NT2/D1 (cell line): Measurements from ENCODE around the gene N4BP3.
"Not testable (repeated sequence)": the region's sequence is repeated elsewhere in the genome, so short reads cannot be mapped to it uniquely, and the experiment has no call there.

Source experiments
- DNase-seq: peaks from one replicate; pipeline ENCODE4 v3.0.0-alpha.2; 2011; ENCODE audit warnings: low read depth, low spot score
- H3K27me3 ChIP-seq: 2 replicates; pipeline ENCODE4 v1.6.0; 2011; ENCODE audit warnings: mild to moderate bottlenecking; ENCODE audit not compliant: insufficient read length, insufficient read depth
- H3K36me3 ChIP-seq: 2 replicates; pipeline ENCODE4 v1.6.1; 2011; ENCODE audit warnings: mild to moderate bottlenecking, low read length, mixed read lengths; ENCODE audit not compliant: insufficient read depth, insufficient read length
- H3K4me1 ChIP-seq: 2 replicates; pipeline ENCODE4 v1.5.1; 2011; ENCODE audit not compliant: insufficient read depth, insufficient read length
- H3K4me3 ChIP-seq: 2 replicates; pipeline ENCODE4 v1.5.1; 2011; ENCODE audit warnings: low read depth; ENCODE audit not compliant: insufficient read length
- H3K9ac ChIP-seq: 2 replicates; pipeline ENCODE4 v1.6.0; 2011; ENCODE audit warnings: low read depth; ENCODE audit not compliant: insufficient read length
- H3K9me3 ChIP-seq: 2 replicates; pipeline ENCODE4 v1.5.1; 2011; ENCODE audit warnings: mild to moderate bottlenecking, low read length; ENCODE audit not compliant: insufficient read depth
- SUZ12 ChIP-seq: IDR thresholded peaks from 2 replicates; pipeline ENCODE4 v1.6.1; 2011; ENCODE audit not compliant: insufficient read length, insufficient read depth; ENCODE audit errors: extremely low read depth
- YY1 ChIP-seq: IDR thresholded peaks from 2 replicates; pipeline ENCODE4 v1.6.1; 2011; ENCODE audit not compliant: insufficient read length, insufficient read depth
- ZNF274 ChIP-seq: IDR thresholded peaks from 2 replicates; pipeline ENCODE4 v1.6.1; 2011; ENCODE audit warnings: mild to moderate bottlenecking, low read depth, low read length

The N4BP3 gene

GRCh38 chr5:178086266-178086665 is 27.1 kb upstream of the N4BP3 start:
- no peak for DNase-seq
- Histone ChIP-seq H3K36me3 (no peaks in the 10 kb centered on the region), H3K9ac (no peak overlapping the region), H3K4me1 (peaks cover 5% of the 10 kb centered on the region), H3K9me3 (no peaks in the 10 kb centered on the region), H3K27me3 (no peaks in the 10 kb centered on the region), H3K4me3 (no peak overlapping the region)
- TF ChIP-seq ZNF274, result no peak
- TF ChIP-seq YY1, result no peak
- TF ChIP-seq SUZ12, result no peak

- not testable (repeated sequence) for H3K9ac ChIP-seq, H3K4me1 ChIP-seq, H3K9me3 ChIP-seq, H3K4me3 ChIP-seq, H3K27me3 ChIP-seq, H3K36me3 ChIP-seq, DNase-seq
Measured at GRCh38 chr5:178087199-178087598, 26.1 kb upstream of the N4BP3 start.

DNA sequence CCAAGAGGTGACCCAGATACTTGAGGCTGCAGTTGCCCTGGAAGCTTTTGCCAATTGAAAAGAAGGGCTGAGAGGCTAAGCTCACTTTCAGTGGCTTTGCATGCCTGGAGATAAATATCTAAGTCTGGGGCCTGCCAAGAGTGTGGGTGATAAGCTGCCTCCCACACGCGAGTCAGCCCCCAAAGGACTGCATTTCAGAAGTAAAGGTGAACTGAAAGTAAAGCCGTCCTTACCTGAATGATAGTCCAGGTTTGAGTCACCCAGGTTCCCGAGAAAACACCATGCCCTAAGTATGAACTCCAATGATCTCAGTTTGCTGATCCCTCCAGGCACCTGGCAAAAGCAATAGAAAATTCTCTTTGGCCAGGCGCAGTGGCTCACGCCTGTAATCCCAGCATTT is 22.5 kb upstream of the N4BP3 start:
- Histone ChIP-seq H3K36me3 (no peaks in the 10 kb centered on the region), H3K4me1 (no peaks in the 10 kb centered on the region), H3K27me3 (no peaks in the 10 kb centered on the region), H3K4me3 (no peak overlapping the region), H3K9me3 (no peaks in the 10 kb centered on the region), H3K9ac (no peak overlapping the region)
- DNase-seq, result no peak
- TF ChIP-seq YY1 (no peak), ZNF274 (no peak), SUZ12 (no peak)

- no peaks in the 10 kb centered on the region for H3K27me3 ChIP-seq
- H3K36me3 ChIP-seq, result no peaks in the 10 kb centered on the region
- H3K9ac ChIP-seq, result no peak overlapping the region
Measured at GRCh38 chr5:178093134-178093533, 20.2 kb upstream of the N4BP3 start.

DNA sequence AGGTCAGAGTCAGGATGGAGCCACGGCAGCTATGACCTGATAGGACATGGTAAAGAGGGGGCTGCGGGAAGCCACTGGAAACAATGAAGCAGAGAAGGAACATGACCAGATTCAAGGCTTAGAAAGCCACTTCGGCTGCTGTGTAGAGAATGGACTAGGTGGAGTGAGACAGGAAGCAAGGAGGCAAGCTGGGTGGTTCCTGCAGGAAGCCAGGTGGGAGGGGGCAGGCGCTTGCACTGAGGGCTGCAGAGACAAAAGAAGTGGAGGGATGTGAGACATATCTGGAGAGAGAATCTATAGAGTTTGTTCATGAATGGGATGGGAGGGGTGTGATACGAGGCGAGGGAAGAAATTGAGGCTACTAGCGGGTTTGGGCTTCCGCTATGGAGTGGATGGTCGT is 19.0 kb upstream of the N4BP3 start:
- Histone ChIP-seq H3K4me1 (peaks cover 2% of the 10 kb centered on the region), H3K36me3 (no peaks in the 10 kb centered on the region), H3K9me3 (no peaks in the 10 kb centered on the region), H3K27me3 (no peaks in the 10 kb centered on the region), H3K4me3 (no peak overlapping the region), H3K9ac (no peak overlapping the region)
- no peak for DNase-seq
- TF ChIP-seq YY1 (no peak), ZNF274 (no peak), SUZ12 (no peak)

More at GRCh38 chr5:178093134-178093533, 20.2 kb upstream of the N4BP3 start:
- no peak for DNase-seq
- TF ChIP-seq SUZ12 (no peak), YY1 (no peak), ZNF274 (no peak)
- Histone ChIP-seq H3K4me1 (peaks cover 2% of the 10 kb centered on the region), H3K4me3 (no peak overlapping the region), H3K9me3 (no peaks in the 10 kb centered on the region)

GRCh38 chr5:178098685-178099084 is 14.6 kb upstream of the N4BP3 start:
- TF ChIP-seq ZNF274, result no peak
- no peaks in the 10 kb centered on the region for H3K27me3 ChIP-seq
- H3K36me3 ChIP-seq, result no peaks in the 10 kb centered on the region
- peaks cover 2% of the 10 kb centered on the region for H3K4me1 ChIP-seq
- no peak overlapping the region for H3K9ac ChIP-seq
- H3K4me3 ChIP-seq, result no peak overlapping the region
- no peaks in the 10 kb centered on the region for H3K9me3 ChIP-seq
- no peak for DNase-seq

DNA sequence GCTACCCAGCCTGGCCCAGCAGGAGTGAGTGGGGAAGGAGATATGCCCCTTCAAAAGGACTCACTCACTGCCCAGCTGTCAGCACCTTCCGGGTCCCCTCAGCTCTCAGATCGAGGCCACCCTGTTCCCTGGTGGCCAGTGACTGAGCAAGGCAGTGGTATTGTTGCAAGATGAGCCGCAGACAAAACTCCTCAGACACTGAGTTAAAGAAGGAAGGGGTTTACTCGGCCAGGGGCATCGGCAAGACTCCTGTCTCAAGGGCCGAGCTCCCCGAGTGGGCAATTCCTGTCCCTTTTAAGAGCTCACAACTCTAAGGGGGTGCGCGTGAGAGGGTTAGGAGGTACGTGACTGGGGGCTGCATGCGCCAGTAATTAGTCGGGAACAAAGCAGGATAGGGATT is 9.7 kb upstream of the N4BP3 start:
- H3K4me3 ChIP-seq, result no peak overlapping the region

DNA sequence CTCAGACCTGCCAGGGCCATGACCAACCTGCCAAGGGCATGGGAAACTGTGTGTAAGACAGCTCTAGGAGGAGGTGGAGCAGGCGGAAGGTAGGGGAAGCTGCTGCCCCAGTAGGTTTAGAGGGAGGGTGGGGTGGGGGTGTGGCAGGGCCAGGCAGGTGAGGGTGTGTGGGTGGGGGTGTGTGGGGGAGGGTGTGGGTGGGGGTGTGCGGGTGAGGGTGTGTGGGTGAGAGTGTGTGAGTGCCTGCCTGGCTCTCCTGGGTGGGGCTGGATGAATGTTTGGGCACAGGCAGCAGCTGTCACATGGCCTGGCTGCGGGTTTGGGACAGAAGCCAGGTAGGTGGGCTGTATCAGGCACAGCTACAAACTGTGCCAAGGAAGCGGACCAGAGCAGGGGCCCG is 8.8 kb upstream of the N4BP3 start:
- no peak for DNase-seq
- Histone ChIP-seq H3K9ac (no peak overlapping the region), H3K27me3 (no peaks in the 10 kb centered on the region), H3K36me3 (no peaks in the 10 kb centered on the region), H3K4me3 (no peak overlapping the region), H3K4me1 (peaks cover 5% of the 10 kb centered on the region), H3K9me3 (no peaks in the 10 kb centered on the region)
- no peak for TF ChIP-seq ZNF274
- no peak for TF ChIP-seq SUZ12
- no peak for TF ChIP-seq YY1

More for the DNA sequence above, 9.7 kb upstream of the N4BP3 start:
- no peak for DNase-seq
- Histone ChIP-seq H3K27me3 (no peaks in the 10 kb centered on the region), H3K9ac (no peak overlapping the region), H3K4me1 (peaks cover 4% of the 10 kb centered on the region), H3K36me3 (no peaks in the 10 kb centered on the region), H3K9me3 (no peaks in the 10 kb centered on the region)
- TF ChIP-seq SUZ12 (no peak), ZNF274 (no peak), YY1 (no peak)
